HG03460 (cell line): Measurements from ENCODE around the gene GOSR2.
"Not testable (repeated sequence)": the region's sequence is repeated elsewhere in the genome, so short reads cannot be mapped to it uniquely, and the experiment has no call there.

Experiments used
- ATAC-seq: cut with Tn5 transposase; IDR thresholded peaks from one replicate; pipeline ENCODE4 v1.9.1; 2021; ENCODE audit not compliant: unreplicated experiment

The GOSR2 gene

GRCh38 chr17:46892192-46892703 is 30.7 kb upstream of the GOSR2 start:
- no peak for ATAC-seq

GRCh38 chr17:46894024-46894423 is 28.9 kb upstream of the GOSR2 start:
- no peak for ATAC-seq

GRCh38 chr17:46894476-46895151 is 28.3 kb upstream of the GOSR2 start:
- no peak for ATAC-seq

GRCh38 chr17:46895171-46895570 is 27.8 kb upstream of the GOSR2 start:
- ATAC-seq: no peak

- no peak for ATAC-seq
Observed at GRCh38 chr17:46896991-46897390, 26.0 kb upstream of the GOSR2 start.

GRCh38 chr17:46898364-46898763 is 24.6 kb upstream of the GOSR2 start:
- ATAC-seq: no peak

GRCh38 chr17:46898860-46899259 is 24.1 kb upstream of the GOSR2 start:
- no peak for ATAC-seq

- no peak for ATAC-seq
Observed at GRCh38 chr17:46901291-46901690, 21.7 kb upstream of the GOSR2 start.

GRCh38 chr17:46903762-46904672 is 18.9 kb upstream of the GOSR2 start:
- no peak for ATAC-seq

GRCh38 chr17:46908068-46908737 is 14.8 kb upstream of the GOSR2 start:
- ATAC-seq: no peak

GRCh38 chr17:46910179-46910927 is 12.6 kb upstream of the GOSR2 start:
- no peak for ATAC-seq

- no peak for ATAC-seq
Observed at GRCh38 chr17:46911311-46911710, 11.6 kb upstream of the GOSR2 start.

GRCh38 chr17:46915596-46915995 is 7.4 kb upstream of the GOSR2 start:
- no peak for ATAC-seq

GRCh38 chr17:46916211-46916610 is 6.7 kb upstream of the GOSR2 start:
- ATAC-seq: no peak

GRCh38 chr17:46916623-46917022 is 6.3 kb upstream of the GOSR2 start:
- no peak for ATAC-seq

GRCh38 chr17:46917041-46917440 is 5.9 kb upstream of the GOSR2 start:
- no peak for ATAC-seq

- no peak for ATAC-seq
Observed at GRCh38 chr17:46917516-46917915, 5.4 kb upstream of the GOSR2 start.

- not testable (repeated sequence) for ATAC-seq
Observed at GRCh38 chr17:46921962-46922361, 998 bp upstream of the GOSR2 start.

GRCh38 chr17:46922487-46922803 is 515 bp upstream of the GOSR2 start:
- no peak for ATAC-seq

- ATAC-seq: no peak
Observed at GRCh38 chr17:46925185-46925868, 2.4 kb downstream of the GOSR2 start.
